Naive thymus-derived CD4-positive, alpha-beta T cell (primary cell): ENCODE measurements around the gene EIF4H. TPM values are rescaled to one million over a fixed set of nuclear protein-coding genes. Genes with fewer than 3 reads are reported as not detected.
"Not testable (repeated sequence)": the region's sequence is repeated elsewhere in the genome, so short reads cannot be mapped to it uniquely, and the experiment has no call there.

Experiments used
- ATAC-seq: fragments of 150-1000 bp; cut with Tn5 transposase; 2 replicates; pipeline ENCODE4 v1.10.0; 2021; ENCODE audit warnings: mild to moderate bottlenecking, moderate library complexity
- CTCF ChIA-PET: fragments of 350-600 bp; sonication (Branson Sonifier 250); formaldehyde crosslinking; loops from one replicate; lab custom pipeline; 2021; ENCODE audit warnings: antibody characterized with exemption; lab: Charles Lee
- POLR2A ChIA-PET: fragments of 350-600 bp; sonication (Branson Sonifier 250); formaldehyde crosslinking; loops from one replicate; lab custom pipeline; 2021; ENCODE audit warnings: antibody characterized with exemption, inconsistent platforms; lab: Charles Lee
- DNase-seq, 9 donors: peaks; one replicate each; pipeline versions ENCODE4 v3.0.0 to v3.0.0-alpha.2; 2020 to 2022; ENCODE audit warnings: mixed read lengths in 1 of 9
- H3K27ac ChIP-seq: one replicate; pipeline ENCODE4 v1.7.0; 2013; ENCODE audit warnings: mild to moderate bottlenecking, low read depth, low read length, moderate library complexity
- H3K27me3 ChIP-seq, 2 donors: one replicate each; pipeline ENCODE4 v1.7.0; 2013; ENCODE audit warnings: low read length in 2 of 2, mild to moderate bottlenecking in 2 of 2, moderate library complexity in 2 of 2; ENCODE audit not compliant: control insufficient read depth in 2 of 2, insufficient read depth in 2 of 2
- H3K36me3 ChIP-seq, 3 experiments: 1 replicate in 2 of 3; 2 replicates in 1 of 3; pipeline ENCODE4 v1.7.0; 2013; ENCODE audit warnings: low read length in 3 of 3, mild to moderate bottlenecking in 3 of 3, moderate library complexity in 1 of 3; ENCODE audit not compliant: insufficient read depth in 3 of 3, control insufficient read depth in 2 of 3
- H3K4me1 ChIP-seq, 2 donors: one replicate each; pipeline ENCODE4 v1.7.0; 2013; ENCODE audit warnings: low read length in 2 of 2, mild to moderate bottlenecking in 2 of 2, moderate library complexity in 1 of 2; ENCODE audit not compliant: control insufficient read depth in 2 of 2, insufficient read depth in 2 of 2
- H3K4me3 ChIP-seq: 2 replicates; pipeline ENCODE4 v1.7.0; 2013; ENCODE audit warnings: mild to moderate bottlenecking, low read length
- H3K9me3 ChIP-seq, 3 experiments: 1 replicate in 2 of 3; 2 replicates in 1 of 3; pipeline ENCODE4 v1.7.0; 2013; ENCODE audit warnings: low read length in 3 of 3; ENCODE audit not compliant: control insufficient read depth in 2 of 3
- H3K27ac Mint-ChIP-seq, 9 donors: one replicate each; pipeline ENCODE4 v1.8.0; 2020 to 2022; ENCODE audit warnings: mixed read lengths in 9 of 9, mild to moderate bottlenecking in 8 of 9, moderate library complexity in 5 of 9, inconsistent platforms in 2 of 9
- H3K27me3 Mint-ChIP-seq, 5 donors: one replicate each; pipeline ENCODE4 v1.8.0; 2021 to 2022; ENCODE audit warnings: mixed read lengths in 5 of 5, mild to moderate bottlenecking in 1 of 5
- H3K36me3 Mint-ChIP-seq, 5 donors: one replicate each; pipeline ENCODE4 v1.8.0; 2020 to 2022; ENCODE audit warnings: mixed read lengths in 5 of 5, mild to moderate bottlenecking in 3 of 5, inconsistent platforms in 1 of 5
- H3K4me1 Mint-ChIP-seq, 7 donors: one replicate each; pipeline ENCODE4 v1.8.0; 2020 to 2022; ENCODE audit warnings: mixed read lengths in 7 of 7, mild to moderate bottlenecking in 3 of 7, inconsistent platforms in 1 of 7
- H3K4me3 Mint-ChIP-seq, 10 donors: one replicate each; pipeline ENCODE4 v1.8.0; 2020 to 2022; ENCODE audit warnings: mild to moderate bottlenecking in 10 of 10, mixed read lengths in 10 of 10, moderate library complexity in 6 of 10, inconsistent platforms in 2 of 10
- H3K9me3 Mint-ChIP-seq, 11 donors: one replicate each; pipeline ENCODE4 v1.8.0; 2020 to 2022; ENCODE audit warnings: mixed read lengths in 11 of 11, mild to moderate bottlenecking in 4 of 11, inconsistent platforms in 1 of 11, moderate library complexity in 1 of 11
- intact Hi-C, 2 donors: fragments of 100-400 bp; cut with micrococcal nuclease; formaldehyde crosslinking; loops; one replicate each; pipeline ENCODE4 v1.15.1; 2023
- polyA plus RNA-seq, 2 donors: library from polyadenylated mRNA; unstranded; fragments of 300-500 nt; fragmentation: Illumina TruSeq; gene quantifications; one replicate each; pipeline ENCODE4 v1.2.3, GENCODE V29; 2021
- total RNA-seq, 6 experiments: library from RNA in 5 of 6; stranded (reverse) in 5 of 6; gene quantifications; 1 replicate in 5 of 6; 2 replicates in 1 of 6; pipeline ENCODE4 v1.2.3 and lab custom pipeline; 2021 to 2026

Gene EIF4H
- total and polyA plus RNA-seq, 7 experiments from 2014 or later: 163 to 284 (median 246) TPM

- CTCF ChIA-PET: no interaction called here
Measured at GRCh38 chr7:74193054-74193453, 18.9 kb downstream of the EIF4H start.

GRCh38 chr7:74193913-74194312 is 19.8 kb downstream of the EIF4H start:
- ATAC-seq: no peak
- no peak overlapping the region for H3K4me3 Mint-ChIP-seq

More at GRCh38 chr7:74193054-74193453, 18.9 kb downstream of the EIF4H start:
- H3K27ac ChIP-seq: no peak overlapping the region
- H3K27me3 ChIP-seq: no peaks in the 10 kb centered on the region
- no peaks in the 10 kb centered on the region for H3K4me1 ChIP-seq
- H3K27ac Mint-ChIP-seq: peak overlapping the region in 2 of 9 donors; percentile 34 to 83
- peaks cover 6 to 41% (median 28%) of the 10 kb centered on the region in 5 donors for H3K36me3 Mint-ChIP-seq
- H3K9me3 Mint-ChIP-seq: peaks cover 0 to 3% (median 0%) of the 10 kb centered on the region in 11 donors
- ATAC-seq (no peak), DNase-seq (no peak)
- no peak overlapping the region for H3K4me3 ChIP-seq
- peaks cover 6 to 28% (median 12%) of the 10 kb centered on the region in 7 donors for H3K4me1 Mint-ChIP-seq
- intact Hi-C loops: no loop called here
- no peaks in the 10 kb centered on the region for H3K9me3 ChIP-seq
- H3K4me3 Mint-ChIP-seq: no peak overlapping the region
- peaks cover 43 to 87% (median 43%) of the 10 kb centered on the region in 3 experiments for H3K36me3 ChIP-seq
- no peaks in the 10 kb centered on the region for H3K27me3 Mint-ChIP-seq
- POLR2A ChIA-PET: interaction anchor here (0.6 to 0.9 kb wide), 2 partner anchors 9 to 19 kb away, joined by 3 to 4 read pairs; partner anchors contain the start of gene EIF4H

GRCh38 chr7:74194686-74195085 is 20.5 kb downstream of the EIF4H start:
- no peak for ATAC-seq
- H3K4me1 Mint-ChIP-seq: peaks cover 0 to 18% (median 5%) of the 10 kb centered on the region in 7 donors
- H3K4me1 ChIP-seq: no peaks in the 10 kb centered on the region
- H3K27ac ChIP-seq: peak overlapping the region; percentile 30
- peaks cover 0 to 3% (median 0%) of the 10 kb centered on the region in 11 donors for H3K9me3 Mint-ChIP-seq
- H3K27me3 ChIP-seq: no peaks in the 10 kb centered on the region
- peaks cover 27 to 71% (median 27%) of the 10 kb centered on the region in 3 experiments for H3K36me3 ChIP-seq
- peak overlapping the region in 8 of 9 donors; percentile 10 to 88 (median 67) for H3K27ac Mint-ChIP-seq
- peaks cover 4 to 26% (median 19%) of the 10 kb centered on the region in 5 donors for H3K36me3 Mint-ChIP-seq
- POLR2A ChIA-PET: interaction anchor here (1.1 kb wide), 1 partner anchor 19 kb away, joined by 4 read pairs; no protein-coding TSS in a partner anchor
- no peak overlapping the region for H3K4me3 Mint-ChIP-seq
- DNase-seq: no peak
- no peak overlapping the region for H3K4me3 ChIP-seq
- intact Hi-C loops: no loop called here
- CTCF ChIA-PET: interaction anchor here (1.2 kb wide), 1 partner anchor 13 kb away, joined by 4 read pairs; no protein-coding TSS in a partner anchor
- H3K27me3 Mint-ChIP-seq: no peaks in the 10 kb centered on the region
- H3K9me3 ChIP-seq: no peaks in the 10 kb centered on the region

More at GRCh38 chr7:74193913-74194312, 19.8 kb downstream of the EIF4H start:
- H3K27me3 ChIP-seq: no peaks in the 10 kb centered on the region
- DNase-seq: no peak
- H3K4me3 ChIP-seq: no peak overlapping the region
- Mint-ChIP-seq H3K9me3 (peaks cover 0 to 3% (median 0%) of the 10 kb centered on the region in 11 donors), H3K27ac (peak overlapping the region in 3 of 9 donors; percentile 13 to 69 (median 31)), H3K36me3 (peaks cover 4 to 34% (median 24%) of the 10 kb centered on the region in 5 donors), H3K27me3 (no peaks in the 10 kb centered on the region), H3K4me1 (peaks cover 0 to 20% (median 6%) of the 10 kb centered on the region in 7 donors)
- H3K36me3 ChIP-seq: peaks cover 34 to 78% (median 35%) of the 10 kb centered on the region in 3 experiments
- ChIA-PET POLR2A (interaction anchor here (0.9 to 1.1 kb wide), 2 partner anchors 19 to 20 kb away, joined by 3 to 4 read pairs; partner anchors contain the start of gene EIF4H), CTCF (interaction anchor here (1.2 kb wide), 1 partner anchor 12 kb away, joined by 4 read pairs; no protein-coding TSS in a partner anchor)
- intact Hi-C loops: no loop called here
- H3K9me3 ChIP-seq: no peaks in the 10 kb centered on the region
- H3K4me1 ChIP-seq: no peaks in the 10 kb centered on the region
- H3K27ac ChIP-seq: no peak overlapping the region

GRCh38 chr7:74195139-74195860 is 21.1 kb downstream of the EIF4H start:
- H3K9me3 ChIP-seq, CTCF ChIA-PET, H3K9me3 Mint-ChIP-seq, H3K27ac ChIP-seq, H3K27me3 ChIP-seq, POLR2A ChIA-PET, H3K27me3 Mint-ChIP-seq, H3K4me3 ChIP-seq, H3K4me1 ChIP-seq, intact Hi-C loops, DNase-seq: not testable (repeated sequence)
- H3K27ac Mint-ChIP-seq: peak overlapping the region in 8 of 9 donors; percentile 10 to 88 (median 67)
- peak overlapping the region in 2 of 10 donors; percentile 14 to 16 for H3K4me3 Mint-ChIP-seq
- H3K36me3 Mint-ChIP-seq: peaks cover 0 to 22% (median 13%) of the 10 kb centered on the region in 5 donors
- H3K4me1 Mint-ChIP-seq: peaks cover 0 to 18% (median 5%) of the 10 kb centered on the region in 7 donors
- ATAC-seq: peak; percentile 46
- peaks cover 21 to 64% (median 23%) of the 10 kb centered on the region in 3 experiments for H3K36me3 ChIP-seq

GRCh38 chr7:74195968-74196654 is 22.0 kb downstream of the EIF4H start:
- H3K4me3 Mint-ChIP-seq, H3K4me1 ChIP-seq, H3K27me3 Mint-ChIP-seq, H3K9me3 ChIP-seq, DNase-seq, intact Hi-C loops, H3K27ac ChIP-seq, POLR2A ChIA-PET, H3K27me3 ChIP-seq, CTCF ChIA-PET, H3K4me3 ChIP-seq, H3K9me3 Mint-ChIP-seq: not testable (repeated sequence)
- Mint-ChIP-seq H3K36me3 (peaks cover 0 to 21% (median 9%) of the 10 kb centered on the region in 5 donors), H3K27ac (peak overlapping the region in 3 of 9 donors; percentile 43 to 69 (median 65)), H3K4me1 (peaks cover 0 to 18% (median 5%) of the 10 kb centered on the region in 7 donors)
- H3K36me3 ChIP-seq: peaks cover 17 to 56% (median 23%) of the 10 kb centered on the region in 3 experiments
- ATAC-seq: peak; percentile 13

GRCh38 chr7:74197449-74198124 is 23.4 kb downstream of the EIF4H start:
- H3K4me3 ChIP-seq: no peak overlapping the region
- DNase-seq: no peak
- Mint-ChIP-seq H3K9me3 (peaks cover 0 to 3% (median 0%) of the 10 kb centered on the region in 11 donors), H3K4me1 (peaks cover 0 to 20% (median 6%) of the 10 kb centered on the region in 7 donors), H3K4me3 (no peak overlapping the region), H3K36me3 (peaks cover 0 to 20% (median 6%) of the 10 kb centered on the region in 5 donors), H3K27me3 (no peaks in the 10 kb centered on the region), H3K27ac (peak overlapping the region in 8 of 9 donors; percentile 14 to 85 (median 62))
- H3K36me3 ChIP-seq: peaks cover 12 to 42% (median 23%) of the 10 kb centered on the region in 3 experiments
- ChIA-PET POLR2A (interaction anchor here (0.6 to 1.6 kb wide), 2 partner anchors 22 to 1785 kb away, joined by 4 to 5 read pairs; no protein-coding TSS in a partner anchor), CTCF (interaction anchor here (0.9 to 1.2 kb wide), 2 partner anchors 9 to 203 kb away, joined by 3 read pairs; no protein-coding TSS in a partner anchor)
- no peaks in the 10 kb centered on the region for H3K4me1 ChIP-seq
- no peak overlapping the region for H3K27ac ChIP-seq
- intact Hi-C loops: no loop called here
- H3K27me3 ChIP-seq: no peaks in the 10 kb centered on the region
- no peaks in the 10 kb centered on the region for H3K9me3 ChIP-seq
- peak; percentile 7 for ATAC-seq
